WTC11 (cell line): ENCODE results near the gene SSU72. TPM values are rescaled to one million over a fixed set of nuclear protein-coding genes. Genes with fewer than 3 reads are reported as not detected.

Experiments used
- ATAC-seq: fragments of 200-7000 bp; cut with Tn5 transposase; 2 replicates; pipeline ENCODE4 v1.10.0; 2021; ENCODE audit warnings: mild to moderate bottlenecking, moderate library complexity
- CTCF ChIA-PET: fragments of 300-600 bp; sonication (Branson Sonifier 250); formaldehyde crosslinking; loops from one replicate; lab custom pipeline; 2021; ENCODE audit warnings: antibody characterized with exemption; lab: Charles Lee
- POLR2A ChIA-PET: fragments of 350-600 bp; sonication (Branson Sonifier 250); formaldehyde crosslinking; loops from one replicate; lab custom pipeline; 2021; ENCODE audit warnings: antibody characterized with exemption; lab: Charles Lee
- DNase-seq: peaks from one replicate; pipeline ENCODE4 v3.0.0; 2021; ENCODE audit warnings: low spot score
- H3K27ac Mint-ChIP-seq: 2 replicates; pipeline ENCODE4 v1.8.0; 2021; ENCODE audit warnings: mixed read lengths
- H3K27me3 Mint-ChIP-seq: 2 replicates; pipeline ENCODE4 v1.8.0; 2021; ENCODE audit warnings: low read depth, mild to moderate bottlenecking, moderate library complexity, mixed read lengths
- H3K36me3 Mint-ChIP-seq: 2 replicates; pipeline ENCODE4 v1.8.0; 2021; ENCODE audit warnings: mixed read lengths
- H3K4me1 Mint-ChIP-seq: 2 replicates; pipeline ENCODE4 v1.8.0; 2022; ENCODE audit warnings: mixed read lengths
- H3K4me3 Mint-ChIP-seq: 2 replicates; pipeline ENCODE4 v1.8.0; 2021; ENCODE audit warnings: mild to moderate bottlenecking, moderate library complexity, mixed read lengths
- H3K9me3 Mint-ChIP-seq: 2 replicates; pipeline ENCODE4 v1.8.0; 2021; ENCODE audit warnings: mixed read lengths
- ATF1 ChIP-seq: sonication (generic); formaldehyde crosslinking; IDR thresholded peaks from 2 replicates; pipeline ENCODE4 v1.8.1; 2023; ENCODE audit warnings: mild to moderate bottlenecking, moderate library complexity, missing genetic modification reagents
- CBFB ChIP-seq: sonication (generic); formaldehyde crosslinking; IDR thresholded peaks from 2 replicates; pipeline ENCODE4 v1.8.1; 2022; ENCODE audit warnings: mild to moderate bottlenecking, low read depth, missing genetic modification reagents
- ELF4 ChIP-seq: sonication (generic); formaldehyde crosslinking; IDR thresholded peaks from 2 replicates; pipeline ENCODE4 v1.8.1; 2022; ENCODE audit warnings: low read depth, mild to moderate bottlenecking, moderate library complexity, missing genetic modification reagents
- FOXJ3 ChIP-seq: sonication (generic); formaldehyde crosslinking; IDR thresholded peaks from 2 replicates; pipeline ENCODE4 v1.9.0; 2021; ENCODE audit warnings: missing genetic modification reagents, mild to moderate bottlenecking, borderline replicate concordance
- FOXP1 ChIP-seq: sonication (generic); formaldehyde crosslinking; IDR thresholded peaks from 2 replicates; pipeline ENCODE4 v1.8.0; 2022; ENCODE audit warnings: missing genetic modification reagents, mild to moderate bottlenecking, moderate library complexity, borderline replicate concordance
- GTF2I ChIP-seq: fragments of 250-450 bp; sonication (Bioruptor Pico); conservative IDR thresholded peaks from 2 replicates; pipeline ENCODE4 v1.4.0; 2021; ENCODE audit warnings: mild to moderate bottlenecking
- MYBL2 ChIP-seq: sonication (generic); formaldehyde crosslinking; IDR thresholded peaks from 2 replicates; pipeline ENCODE4 v1.8.1; 2023; ENCODE audit warnings: mild to moderate bottlenecking, moderate library complexity, missing genetic modification reagents
- SMAD3 ChIP-seq: sonication (generic); formaldehyde crosslinking; IDR thresholded peaks from 2 replicates; pipeline ENCODE4 v1.8.0; 2022; ENCODE audit warnings: missing genetic modification reagents, mild to moderate bottlenecking, borderline replicate concordance
- ZBTB21 ChIP-seq: sonication (generic); formaldehyde crosslinking; IDR thresholded peaks from 2 replicates; pipeline ENCODE4 v1.8.1; 2023; ENCODE audit warnings: mild to moderate bottlenecking, missing genetic modification reagents, borderline replicate concordance
- ZNF396 ChIP-seq: fragments of 250-450 bp; sonication (Bioruptor Pico); IDR thresholded peaks from 2 replicates; pipeline ENCODE4 v1.8.0; 2021; ENCODE audit warnings: mild to moderate bottlenecking, moderate library complexity, borderline replicate concordance
- ZNF671 ChIP-seq: fragments of 250-450 bp; sonication (Bioruptor Pico); IDR thresholded peaks from 2 replicates; pipeline ENCODE4 v1.8.0; 2021; ENCODE audit warnings: mild to moderate bottlenecking
- total RNA-seq: library from RNA; stranded (reverse); gene quantifications from 3 replicates; pipeline ENCODE4 v1.2.3, GENCODE V29; 2021
- TF ChIP-seq, protein P1 (sequence below): fragments of 250-450 bp; sonication (Bioruptor Pico); IDR thresholded peaks from 2 replicates; pipeline ENCODE4 v1.9.0; 2021; ENCODE audit warnings: mild to moderate bottlenecking
- TF ChIP-seq, protein P2 (sequence below): sonication (generic); formaldehyde crosslinking; IDR thresholded peaks from 2 replicates; pipeline ENCODE4 v1.8.1; 2023; ENCODE audit warnings: mild to moderate bottlenecking, moderate library complexity, missing genetic modification reagents
- TF ChIP-seq, protein P3 (sequence below): sonication (generic); formaldehyde crosslinking; IDR thresholded peaks from 2 replicates; pipeline ENCODE4 v1.8.1; 2023; ENCODE audit warnings: mild to moderate bottlenecking, missing genetic modification reagents, borderline replicate concordance
- TF ChIP-seq, protein P4 (sequence below): sonication (generic); formaldehyde crosslinking; IDR thresholded peaks from 2 replicates; pipeline ENCODE4 v1.8.0; 2022; ENCODE audit warnings: mild to moderate bottlenecking, missing genetic modification reagents
- TF ChIP-seq, protein P5 (sequence below): sonication (generic); formaldehyde crosslinking; conservative IDR thresholded peaks from 2 replicates; pipeline ENCODE4 v1.8.1; 2023; ENCODE audit warnings: mild to moderate bottlenecking, low read depth, missing genetic modification reagents, moderate library complexity

Gene SSU72
- total RNA-seq, 1 experiment from 2014 or later, result 158 TPM

DNA sequence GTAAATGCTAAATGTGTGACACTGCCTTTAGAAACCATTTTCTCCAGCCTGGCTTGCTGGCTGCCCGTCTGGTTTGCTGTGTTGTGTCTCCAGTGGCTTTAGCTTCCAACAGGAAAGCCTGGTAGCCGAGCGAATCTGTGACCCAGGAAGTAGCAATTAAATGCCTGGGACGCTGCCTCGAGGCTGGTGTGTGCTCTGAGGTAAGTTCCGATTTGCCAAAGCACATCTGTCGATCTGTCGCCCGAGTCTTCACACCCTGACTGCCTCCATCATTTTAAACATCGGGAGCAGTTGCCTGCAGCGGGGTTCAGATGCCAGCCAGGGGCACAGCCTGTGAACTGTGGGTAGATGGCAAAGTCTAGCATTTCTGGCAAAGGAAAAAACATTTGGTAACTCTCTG is 42.9 kb upstream of the SSU72 start:
- no peak for DNase-seq
- peak overlapping the region; percentile 45; the same call in 1 of the 2 replicates for H3K27ac Mint-ChIP-seq
- TF ChIP-seq SMAD3 (no peak), CBFB (CRISPR knock-in tag) (no peak), ZNF396 (no peak), FOXP1 (CRISPR knock-in tag) (no peak), ELF4 (CRISPR knock-in tag) (no peak), ZBTB21 (CRISPR knock-in tag) (no peak), MYBL2 (CRISPR knock-in tag) (no peak), FOXJ3 (CRISPR knock-in tag) (no peak), ATF1 (CRISPR knock-in tag) (no peak), ZNF671 (no peak)
- TF ChIP-seq, protein P1, sequence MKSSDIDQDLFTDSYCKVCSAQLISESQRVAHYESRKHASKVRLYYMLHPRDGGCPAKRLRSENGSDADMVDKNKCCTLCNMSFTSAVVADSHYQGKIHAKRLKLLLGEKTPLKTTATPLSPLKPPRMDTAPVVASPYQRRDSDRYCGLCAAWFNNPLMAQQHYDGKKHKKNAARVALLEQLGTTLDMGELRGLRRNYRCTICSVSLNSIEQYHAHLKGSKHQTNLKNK (CRISPR knock-in tag), result no peak
- TF ChIP-seq, protein P2, sequence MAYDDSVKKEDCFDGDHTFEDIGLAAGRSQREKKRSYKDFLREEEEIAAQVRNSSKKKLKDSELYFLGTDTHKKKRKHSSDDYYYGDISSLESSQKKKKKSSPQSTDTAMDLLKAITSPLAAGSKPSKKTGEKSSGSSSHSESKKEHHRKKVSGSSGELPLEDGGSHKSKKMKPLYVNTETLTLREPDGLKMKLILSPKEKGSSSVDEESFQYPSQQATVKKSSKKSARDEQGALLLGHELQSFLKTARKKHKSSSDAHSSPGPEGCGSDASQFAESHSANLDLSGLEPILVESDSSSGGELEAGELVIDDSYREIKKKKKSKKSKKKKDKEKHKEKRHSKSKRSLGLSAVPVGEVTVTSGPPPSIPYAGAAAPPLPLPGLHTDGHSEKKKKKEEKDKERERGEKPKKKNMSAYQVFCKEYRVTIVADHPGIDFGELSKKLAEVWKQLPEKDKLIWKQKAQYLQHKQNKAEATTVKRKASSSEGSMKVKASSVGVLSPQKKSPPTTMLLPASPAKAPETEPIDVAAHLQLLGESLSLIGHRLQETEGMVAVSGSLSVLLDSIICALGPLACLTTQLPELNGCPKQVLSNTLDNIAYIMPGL, result no peak
- TF ChIP-seq, protein P3, sequence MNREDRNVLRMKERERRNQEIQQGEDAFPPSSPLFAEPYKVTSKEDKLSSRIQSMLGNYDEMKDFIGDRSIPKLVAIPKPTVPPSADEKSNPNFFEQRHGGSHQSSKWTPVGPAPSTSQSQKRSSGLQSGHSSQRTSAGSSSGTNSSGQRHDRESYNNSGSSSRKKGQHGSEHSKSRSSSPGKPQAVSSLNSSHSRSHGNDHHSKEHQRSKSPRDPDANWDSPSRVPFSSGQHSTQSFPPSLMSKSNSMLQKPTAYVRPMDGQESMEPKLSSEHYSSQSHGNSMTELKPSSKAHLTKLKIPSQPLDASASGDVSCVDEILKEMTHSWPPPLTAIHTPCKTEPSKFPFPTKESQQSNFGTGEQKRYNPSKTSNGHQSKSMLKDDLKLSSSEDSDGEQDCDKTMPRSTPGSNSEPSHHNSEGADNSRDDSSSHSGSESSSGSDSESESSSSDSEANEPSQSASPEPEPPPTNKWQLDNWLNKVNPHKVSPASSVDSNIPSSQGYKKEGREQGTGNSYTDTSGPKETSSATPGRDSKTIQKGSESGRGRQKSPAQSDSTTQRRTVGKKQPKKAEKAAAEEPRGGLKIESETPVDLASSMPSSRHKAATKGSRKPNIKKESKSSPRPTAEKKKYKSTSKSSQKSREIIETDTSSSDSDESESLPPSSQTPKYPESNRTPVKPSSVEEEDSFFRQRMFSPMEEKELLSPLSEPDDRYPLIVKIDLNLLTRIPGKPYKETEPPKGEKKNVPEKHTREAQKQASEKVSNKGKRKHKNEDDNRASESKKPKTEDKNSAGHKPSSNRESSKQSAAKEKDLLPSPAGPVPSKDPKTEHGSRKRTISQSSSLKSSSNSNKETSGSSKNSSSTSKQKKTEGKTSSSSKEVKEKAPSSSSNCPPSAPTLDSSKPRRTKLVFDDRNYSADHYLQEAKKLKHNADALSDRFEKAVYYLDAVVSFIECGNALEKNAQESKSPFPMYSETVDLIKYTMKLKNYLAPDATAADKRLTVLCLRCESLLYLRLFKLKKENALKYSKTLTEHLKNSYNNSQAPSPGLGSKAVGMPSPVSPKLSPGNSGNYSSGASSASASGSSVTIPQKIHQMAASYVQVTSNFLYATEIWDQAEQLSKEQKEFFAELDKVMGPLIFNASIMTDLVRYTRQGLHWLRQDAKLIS (CRISPR knock-in tag), result no peak
- TF ChIP-seq, protein P4, sequence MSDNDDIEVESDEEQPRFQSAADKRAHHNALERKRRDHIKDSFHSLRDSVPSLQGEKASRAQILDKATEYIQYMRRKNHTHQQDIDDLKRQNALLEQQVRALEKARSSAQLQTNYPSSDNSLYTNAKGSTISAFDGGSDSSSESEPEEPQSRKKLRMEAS (CRISPR knock-in tag), result no peak
- no peaks in the 10 kb centered on the region for H3K27me3 Mint-ChIP-seq
- ChIA-PET POLR2A (no interaction called here), CTCF (no interaction called here)
- peak overlapping the region; percentile 74 for H3K4me3 Mint-ChIP-seq
- H3K9me3 Mint-ChIP-seq, result no peaks in the 10 kb centered on the region
- peaks cover 18% of the 10 kb centered on the region for H3K4me1 Mint-ChIP-seq
- ATAC-seq, result no peak
- H3K36me3 Mint-ChIP-seq, result 0 out of 2 replicates have a peak, but pooled peaks cover 5% of the 10 kb centered on the region

DNA sequence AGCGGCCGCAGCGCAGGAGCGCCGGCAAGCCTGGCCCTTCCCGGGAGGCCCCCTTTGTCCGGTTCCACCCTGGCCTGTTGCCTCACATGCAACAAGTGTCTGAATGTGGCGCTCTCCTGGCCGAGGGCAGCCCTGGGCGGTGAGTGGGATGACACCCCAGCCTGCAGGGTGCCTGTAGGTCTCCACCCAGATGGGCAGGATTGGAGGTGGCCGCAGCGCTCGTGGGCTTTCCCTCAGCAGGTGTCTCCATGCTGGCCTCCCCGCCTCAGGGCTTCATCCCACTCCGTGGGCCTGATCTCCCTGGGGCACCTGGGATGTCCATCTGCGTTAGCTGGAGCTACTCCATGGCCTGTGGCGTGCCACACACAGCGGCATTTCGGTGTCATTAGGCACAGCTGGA is 42.2 kb upstream of the SSU72 start:
- Mint-ChIP-seq H3K27ac (no peak overlapping the region), H3K4me1 (peaks cover 18% of the 10 kb centered on the region), H3K36me3 (0 out of 2 replicates have a peak, but pooled peaks cover 5% of the 10 kb centered on the region), H3K4me3 (peak overlapping the region; percentile 74), H3K27me3 (no peaks in the 10 kb centered on the region), H3K9me3 (no peaks in the 10 kb centered on the region)
- ATAC-seq (no peak), DNase-seq (no peak)
- TF ChIP-seq, protein P5, sequence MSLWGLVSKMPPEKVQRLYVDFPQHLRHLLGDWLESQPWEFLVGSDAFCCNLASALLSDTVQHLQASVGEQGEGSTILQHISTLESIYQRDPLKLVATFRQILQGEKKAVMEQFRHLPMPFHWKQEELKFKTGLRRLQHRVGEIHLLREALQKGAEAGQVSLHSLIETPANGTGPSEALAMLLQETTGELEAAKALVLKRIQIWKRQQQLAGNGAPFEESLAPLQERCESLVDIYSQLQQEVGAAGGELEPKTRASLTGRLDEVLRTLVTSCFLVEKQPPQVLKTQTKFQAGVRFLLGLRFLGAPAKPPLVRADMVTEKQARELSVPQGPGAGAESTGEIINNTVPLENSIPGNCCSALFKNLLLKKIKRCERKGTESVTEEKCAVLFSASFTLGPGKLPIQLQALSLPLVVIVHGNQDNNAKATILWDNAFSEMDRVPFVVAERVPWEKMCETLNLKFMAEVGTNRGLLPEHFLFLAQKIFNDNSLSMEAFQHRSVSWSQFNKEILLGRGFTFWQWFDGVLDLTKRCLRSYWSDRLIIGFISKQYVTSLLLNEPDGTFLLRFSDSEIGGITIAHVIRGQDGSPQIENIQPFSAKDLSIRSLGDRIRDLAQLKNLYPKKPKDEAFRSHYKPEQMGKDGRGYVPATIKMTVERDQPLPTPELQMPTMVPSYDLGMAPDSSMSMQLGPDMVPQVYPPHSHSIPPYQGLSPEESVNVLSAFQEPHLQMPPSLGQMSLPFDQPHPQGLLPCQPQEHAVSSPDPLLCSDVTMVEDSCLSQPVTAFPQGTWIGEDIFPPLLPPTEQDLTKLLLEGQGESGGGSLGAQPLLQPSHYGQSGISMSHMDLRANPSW (CRISPR knock-in tag), result no peak
- TF ChIP-seq GTF2I (CRISPR knock-in tag), result no peak
- ChIA-PET CTCF (no interaction called here), POLR2A (interaction anchor here (0.6 kb wide), 1 partner anchor 77 kb away, joined by 4 read pairs; no protein-coding TSS in a partner anchor)
